Fibroblast of gingiva (primary cell): ENCODE results near the gene KIR3DL2.
"Not testable (repeated sequence)": the region's sequence is repeated elsewhere in the genome, so short reads cannot be mapped to it uniquely, and the experiment has no call there.

Source experiments
- DNase-seq: peaks from one replicate; pipeline ENCODE4 v3.0.0-alpha.2; 2011; ENCODE audit warnings: low read depth

KIR3DL2 gene

DNA sequence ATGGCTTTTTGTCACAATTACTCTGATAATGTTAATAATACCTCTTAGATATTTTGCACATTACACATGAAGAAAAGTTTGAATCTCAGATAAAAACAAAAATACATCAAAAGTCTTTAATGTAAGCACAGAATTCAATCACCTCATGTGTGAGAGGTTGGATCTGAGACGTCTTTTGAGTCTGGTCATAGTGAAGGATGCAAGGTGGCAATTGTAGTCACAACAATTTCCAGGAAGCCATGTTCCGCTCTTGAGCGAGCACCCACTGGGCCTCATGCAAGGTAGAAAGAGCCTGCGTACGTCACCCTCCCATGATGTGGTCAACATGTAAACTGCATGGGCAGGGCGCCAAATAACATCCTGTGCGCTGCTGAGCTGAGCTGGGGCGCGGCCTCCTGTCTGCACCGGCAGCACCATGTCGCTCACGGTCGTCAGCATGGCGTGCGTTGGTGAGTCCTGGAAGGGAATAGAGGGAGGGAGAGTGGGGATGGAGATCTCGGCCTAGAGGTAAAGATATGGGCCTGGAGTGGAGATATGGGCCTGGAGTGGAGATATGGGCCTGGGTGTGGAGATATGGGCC lies at the start of gene KIR3DL2:
KIR3DL2 (plus strand) TSS at position 383 of the 580 bp plus-strand sequence; CDS start at position 416, 33 bp downstream.
- not testable (repeated sequence) for DNase-seq

DNA sequence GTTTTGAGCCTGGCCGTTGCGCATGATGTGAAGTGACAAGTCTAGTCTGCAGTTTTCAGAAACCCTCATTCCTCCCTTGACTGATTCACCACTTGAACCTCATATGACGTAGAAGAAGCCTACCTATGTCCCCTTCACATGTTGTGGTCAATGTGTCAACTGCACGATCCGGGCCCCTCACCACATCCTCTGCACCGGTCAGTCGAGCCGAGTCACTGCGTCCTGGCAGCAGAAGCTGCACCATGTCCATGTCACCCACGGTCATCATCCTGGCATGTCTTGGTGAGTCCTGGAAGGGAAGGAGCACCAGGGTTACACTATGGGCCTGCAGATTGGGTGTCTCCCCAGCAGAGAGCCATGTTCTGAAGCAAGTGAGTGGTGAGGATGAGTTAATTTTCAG lies 46.8 kb upstream of the KIR3DL2 start, which contains the start of gene KIR2DL4:
KIR2DL4 (plus strand) TSS at position 201 of the 400 bp plus-strand sequence; CDS start at position 243, 42 bp downstream.
- DNase-seq: no peak

- no peak for DNase-seq
These were observed 46.1 kb upstream of the KIR3DL2 start for GRCh38 chr19:54804101-54804500.

DNA sequence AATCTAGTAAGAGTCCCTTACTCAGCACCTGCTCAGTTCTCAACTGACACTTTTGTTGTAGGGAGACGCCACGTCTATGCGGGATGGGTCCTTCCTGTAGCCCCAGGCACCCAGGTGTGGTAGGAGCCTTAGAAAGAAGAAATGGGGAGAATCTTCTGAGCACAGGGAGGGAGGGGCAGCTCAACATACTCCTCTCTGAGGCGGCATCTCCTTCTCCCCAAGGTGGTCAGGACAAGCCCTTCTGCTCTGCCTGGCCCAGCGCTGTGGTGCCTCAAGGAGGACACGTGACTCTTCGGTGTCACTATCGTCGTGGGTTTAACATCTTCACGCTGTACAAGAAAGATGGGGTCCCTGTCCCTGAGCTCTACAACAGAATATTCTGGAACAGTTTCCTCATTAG lies 45.7 kb upstream of the KIR3DL2 start:
- DNase-seq: no peak

GRCh38 chr19:54805665-54806515 lies 44.4 kb upstream of the KIR3DL2 start:
- DNase-seq: no peak

DNA sequence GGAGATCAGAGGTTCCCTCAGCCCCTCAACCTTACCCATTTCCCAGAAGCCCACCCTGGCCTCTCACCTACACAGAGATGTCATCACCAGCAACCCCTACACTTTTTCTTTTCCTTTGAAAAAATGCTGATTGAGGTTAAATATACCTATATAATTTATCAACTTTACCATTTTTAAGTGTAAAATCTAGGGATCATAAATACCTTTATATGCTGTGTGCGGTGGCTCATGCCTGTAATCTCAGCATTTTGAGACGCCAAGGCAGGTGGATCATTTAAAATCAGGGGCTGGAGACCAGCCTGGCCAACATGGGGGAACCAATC lies 43.8 kb upstream of the KIR3DL2 start:
- no peak for DNase-seq

DNA sequence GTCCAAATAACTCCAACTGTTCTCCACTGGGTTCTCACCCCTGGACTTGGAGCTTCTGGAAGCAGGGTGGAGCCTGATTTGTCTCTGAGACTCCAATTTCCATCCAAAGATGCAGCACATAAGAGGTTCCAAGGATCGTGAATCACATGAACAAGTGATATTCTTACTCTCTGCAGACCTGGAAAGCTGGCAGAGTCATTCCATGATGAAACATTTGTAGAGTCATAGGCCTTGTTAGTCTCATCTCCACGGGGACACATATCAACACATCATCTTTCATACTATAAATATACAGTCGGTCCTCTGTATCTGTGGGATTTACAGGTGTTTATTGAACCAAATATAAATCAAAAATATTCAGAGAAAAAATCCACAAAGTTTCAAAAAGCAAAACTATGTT lies 35.7 kb upstream of the KIR3DL2 start:
- not testable (repeated sequence) for DNase-seq

DNA sequence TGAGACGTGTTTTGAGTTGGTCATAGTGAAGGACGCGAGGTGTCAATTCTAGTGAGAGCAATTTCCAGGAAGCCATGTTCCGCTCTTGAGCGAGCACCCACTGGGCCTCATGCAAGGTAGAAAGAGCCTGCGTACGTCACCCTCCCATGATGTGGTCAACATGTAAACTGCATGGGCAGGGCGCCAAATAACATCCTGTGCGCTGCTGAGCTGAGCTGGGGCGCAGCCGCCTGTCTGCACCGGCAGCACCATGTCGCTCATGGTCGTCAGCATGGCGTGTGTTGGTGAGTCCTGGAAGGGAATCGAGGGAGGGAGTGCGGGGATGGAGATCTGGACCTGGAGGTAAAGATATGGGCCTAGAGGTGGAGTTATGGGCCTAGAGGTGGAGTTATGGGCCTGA lies 34.0 kb upstream of the KIR3DL2 start, which contains the start of gene KIR3DL1:
KIR3DL1 (plus strand) TSS at position 218 of the 400 bp plus-strand sequence.
- not testable (repeated sequence) for DNase-seq

DNA sequence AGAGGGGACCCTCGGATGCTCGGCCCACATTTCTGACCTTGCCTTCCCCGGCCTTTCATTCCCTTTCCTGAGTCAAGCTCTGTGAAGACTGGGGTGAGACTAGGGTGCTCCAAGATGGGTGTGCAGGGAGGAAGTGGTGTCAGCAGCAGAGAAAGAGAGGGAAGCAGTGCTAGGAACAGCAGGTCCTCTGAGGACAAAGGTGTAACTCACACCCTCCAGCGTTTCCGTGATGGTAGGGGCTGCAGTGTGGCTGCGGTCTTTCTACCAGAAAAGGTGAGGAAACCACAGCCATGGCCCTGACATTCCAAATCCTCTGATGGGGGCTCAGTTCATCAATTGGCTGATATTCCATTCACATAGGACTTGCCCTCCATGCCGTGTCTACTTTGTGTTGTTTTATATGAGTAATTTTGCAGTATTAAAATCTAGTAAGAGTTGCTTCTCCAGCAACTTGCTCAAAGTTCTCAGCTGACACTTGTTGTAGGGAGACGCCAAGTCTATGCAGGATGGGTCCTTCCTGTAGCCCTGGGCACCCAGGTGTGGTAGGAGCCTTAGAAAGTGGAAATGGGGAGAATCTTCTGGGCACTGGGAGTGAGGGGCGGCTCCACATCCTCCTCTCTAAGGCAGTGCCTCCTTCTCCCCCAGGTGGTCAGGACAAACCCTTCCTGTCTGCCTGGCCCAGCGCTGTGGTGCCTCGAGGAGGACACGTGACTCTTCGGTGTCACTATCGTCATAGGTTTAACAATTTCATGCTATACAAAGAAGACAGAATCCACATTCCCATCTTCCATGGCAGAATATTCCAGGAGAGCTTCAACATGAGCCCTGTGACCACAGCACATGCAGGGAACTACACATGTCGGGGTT lies 32.3 kb upstream of the KIR3DL2 start:
- no peak for DNase-seq

GRCh38 chr19:54824416-54824815 lies 25.8 kb upstream of the KIR3DL2 start:
- not testable (repeated sequence) for DNase-seq

DNA sequence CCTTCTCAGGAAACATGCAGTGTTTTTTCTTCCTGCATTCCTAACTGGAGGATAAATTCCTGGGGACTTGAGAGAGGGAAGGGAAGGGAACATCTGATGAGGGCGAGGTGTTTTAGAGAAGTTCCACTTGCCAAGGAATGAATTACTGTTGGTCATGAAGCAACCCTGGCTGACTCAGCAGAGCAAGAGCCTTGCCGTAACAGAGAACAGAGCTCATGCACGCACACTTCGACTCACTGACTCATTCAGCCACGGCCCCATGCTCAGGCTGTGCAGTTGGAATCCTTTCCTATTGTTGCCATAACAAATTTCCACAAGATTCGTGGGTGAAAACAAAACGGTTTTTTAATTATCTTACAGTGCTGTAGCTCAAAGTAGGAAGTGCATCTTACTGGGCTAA lies 24.9 kb upstream of the KIR3DL2 start:
- DNase-seq: not testable (repeated sequence)

DNA sequence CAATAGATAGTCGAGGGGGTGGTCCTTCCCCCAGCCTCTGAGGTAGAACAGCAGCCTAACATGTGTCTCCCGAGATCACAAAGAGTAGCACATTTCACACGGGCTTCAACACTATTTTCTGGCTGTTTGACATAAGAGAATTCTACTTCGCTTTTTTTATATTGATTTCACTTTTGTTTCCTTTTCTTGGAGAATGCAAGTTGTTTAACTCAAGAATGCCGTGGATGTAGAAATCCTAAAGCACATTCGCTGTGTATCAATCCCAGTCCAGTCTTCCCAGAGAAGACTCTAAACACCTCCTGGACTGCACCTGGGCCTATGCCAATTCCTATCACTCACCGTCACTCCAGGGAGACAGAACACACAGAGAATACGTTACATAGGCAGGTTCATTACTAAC lies 22.2 kb upstream of the KIR3DL2 start:
- not testable (repeated sequence) for DNase-seq

DNA sequence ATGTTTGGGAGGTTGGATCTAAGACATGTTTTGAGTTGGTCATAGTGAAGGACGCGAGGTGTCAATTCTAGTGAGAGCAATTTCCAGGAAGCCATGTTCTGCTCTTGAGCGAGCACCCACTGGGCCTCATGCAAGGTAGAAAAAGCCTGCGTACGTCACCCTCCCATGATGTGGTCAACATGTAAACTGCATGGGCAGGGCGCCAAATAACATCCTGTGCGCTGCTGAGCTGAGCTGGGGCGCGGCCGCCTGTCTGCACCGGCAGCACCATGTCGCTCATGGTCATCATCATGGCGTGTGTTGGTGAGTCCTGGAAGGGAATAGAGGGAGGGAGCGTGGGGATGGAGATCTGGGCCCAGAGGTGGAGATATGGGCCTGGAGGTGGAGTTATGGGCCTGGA lies 17.7 kb upstream of the KIR3DL2 start, which contains the start of gene KIR2DS4:
KIR2DS4 (plus strand) TSS at position 181 of the 400 bp plus-strand sequence.
- not testable (repeated sequence) for DNase-seq

DNA sequence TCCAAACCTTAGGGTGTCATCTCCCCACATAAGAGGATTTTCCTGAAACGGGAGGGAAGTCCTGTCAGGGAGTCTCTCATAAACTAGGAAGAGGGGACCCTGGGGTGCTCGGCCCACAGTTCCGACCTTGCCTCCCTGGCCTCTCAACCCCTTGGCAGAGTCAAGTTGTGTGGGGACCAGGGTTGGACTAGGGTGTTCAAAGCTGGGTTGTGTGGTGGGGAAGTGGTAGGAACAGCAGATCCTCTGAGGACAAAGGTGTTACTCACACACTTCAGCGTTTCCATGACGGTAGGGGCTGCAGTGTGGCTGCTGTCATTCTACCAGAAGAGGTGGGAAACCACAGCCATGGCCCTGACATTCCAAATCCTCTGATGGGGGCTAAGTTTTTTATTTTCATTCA lies 15.1 kb upstream of the KIR3DL2 start:
- DNase-seq: not testable (repeated sequence)

- not testable (repeated sequence) for DNase-seq
These were observed 12.7 kb upstream of the KIR3DL2 start for GRCh38 chr19:54837522-54837921.

DNA sequence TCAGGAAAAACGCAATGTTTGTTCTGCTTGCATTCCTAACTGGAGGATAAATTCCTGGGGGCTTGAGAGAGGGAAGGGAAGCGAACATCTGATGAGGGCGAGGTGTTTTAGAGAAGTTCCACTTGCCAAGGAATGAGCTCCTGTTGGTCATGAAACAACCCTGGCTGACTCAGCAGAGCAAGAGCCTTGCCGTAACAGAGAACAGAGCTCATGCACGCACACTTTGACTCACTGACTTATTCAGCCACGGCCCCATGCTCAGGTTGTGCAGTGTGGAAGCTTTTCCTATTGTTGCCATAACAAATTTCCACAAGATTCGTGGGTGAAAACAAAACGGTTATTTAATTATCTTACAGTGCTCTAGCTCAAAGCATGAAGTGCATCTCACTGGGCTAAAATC lies 7.1 kb upstream of the KIR3DL2 start:
- DNase-seq: not testable (repeated sequence)

- no peak for DNase-seq
These were observed 687 bp downstream of the KIR3DL2 start for GRCh38 chr19:54850930-54851329.

DNA sequence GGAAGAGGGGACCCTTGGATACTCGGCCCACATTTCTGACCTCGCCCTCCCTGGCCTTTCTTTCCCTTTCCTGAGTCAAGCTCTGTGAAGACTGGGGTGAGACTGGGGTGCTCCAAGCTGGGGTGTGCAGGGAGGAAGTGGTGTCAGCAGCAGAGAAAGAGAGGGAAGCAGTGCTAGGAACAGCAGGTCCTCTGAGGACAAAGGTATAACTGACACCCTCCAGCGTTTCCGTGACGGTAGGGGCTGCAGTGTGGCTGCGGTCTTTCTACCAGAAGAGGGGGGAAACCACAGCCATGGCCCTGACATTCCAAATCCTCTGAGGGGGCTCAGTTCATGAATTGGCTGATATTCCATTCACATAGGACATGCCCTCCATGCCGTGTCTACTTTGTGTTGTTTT lies 1.1 kb downstream of the KIR3DL2 start:
- no peak for DNase-seq

DNA sequence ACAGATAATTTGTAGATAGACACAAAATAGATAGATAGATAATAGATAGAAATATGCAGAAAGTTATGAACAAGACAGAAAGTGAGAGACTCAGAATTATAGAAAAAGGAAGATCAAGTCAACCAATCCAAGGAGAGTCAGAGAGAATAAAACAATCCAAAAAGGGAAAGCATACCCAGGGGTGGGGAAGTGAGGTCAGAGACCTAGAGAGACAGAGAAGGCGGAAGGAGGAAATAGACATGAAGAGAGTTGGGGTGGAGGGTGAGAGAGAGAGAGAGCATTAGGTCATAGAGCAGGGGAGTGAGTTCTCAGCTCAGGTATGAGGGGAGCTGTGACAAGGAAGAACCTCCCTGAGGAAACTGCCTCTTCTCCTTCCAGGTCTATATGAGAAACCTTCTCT lies 5.0 kb downstream of the KIR3DL2 start:
- not testable (repeated sequence) for DNase-seq

DNA sequence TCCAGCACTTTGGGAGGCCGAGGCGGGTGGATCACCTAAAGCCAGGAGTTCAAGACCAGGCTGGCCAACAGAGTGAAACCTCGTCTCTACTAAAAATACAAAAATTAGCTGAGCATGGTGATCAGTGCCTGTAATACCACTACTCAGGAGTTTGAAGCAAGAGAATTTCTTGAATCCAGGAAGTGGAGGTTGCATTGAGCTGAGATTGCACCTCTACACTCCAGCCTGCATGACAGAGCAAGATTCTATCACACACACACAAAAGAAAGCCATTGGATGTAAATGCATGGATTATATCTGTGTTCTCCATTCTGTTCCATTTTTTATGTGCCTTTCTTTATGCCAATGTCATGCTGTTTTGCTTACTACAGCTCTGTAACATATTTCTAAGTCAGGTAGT lies 8.2 kb downstream of the KIR3DL2 start:
- DNase-seq: not testable (repeated sequence)

GRCh38 chr19:54859421-54859820 lies 9.2 kb downstream of the KIR3DL2 start:
- DNase-seq: not testable (repeated sequence)

GRCh38 chr19:54863459-54863858 lies 13.2 kb downstream of the KIR3DL2 start:
- DNase-seq: not testable (repeated sequence)
